CMK (cell line): ENCODE results near the gene TAP1.
"Not testable (repeated sequence)": the region's sequence is repeated elsewhere in the genome, so short reads cannot be mapped to it uniquely, and the experiment has no call there.

Experiments
- DNase-seq: peaks from one replicate; pipeline ENCODE4 v3.0.0-alpha.2; 2010; ENCODE audit warnings: low read depth

Gene TAP1

DNA sequence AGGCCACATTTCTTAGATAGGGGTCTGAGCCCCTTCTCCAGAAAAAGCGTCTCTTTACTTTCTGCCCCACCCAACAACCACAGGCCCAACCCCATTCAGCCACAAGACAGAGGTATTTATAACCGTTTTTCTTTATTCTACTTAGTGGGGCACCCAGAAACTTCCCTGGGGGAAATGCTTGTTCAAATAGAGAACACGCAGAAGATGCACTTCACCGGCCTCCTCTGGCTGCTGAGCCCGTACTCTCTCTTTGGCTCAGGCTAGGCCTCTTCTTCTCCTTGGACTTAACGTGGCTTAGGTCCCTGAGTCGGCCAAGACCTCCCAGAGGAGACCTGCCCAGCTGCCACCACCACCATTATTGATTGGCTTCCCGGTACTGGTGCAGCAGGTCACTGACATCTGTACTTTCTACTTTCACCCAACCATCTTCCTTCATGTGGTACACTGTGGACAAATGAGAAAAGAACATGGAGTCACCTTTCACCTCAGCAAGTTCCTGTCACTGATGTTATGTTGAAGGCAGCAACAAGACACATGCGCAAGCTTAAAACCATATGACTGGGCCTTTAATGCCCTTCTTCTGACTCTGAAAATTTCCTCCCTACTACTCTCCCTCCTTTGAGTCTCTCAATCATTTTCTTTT, 12.8 kb downstream of the TAP1 start:
- DNase-seq: no peak

DNA sequence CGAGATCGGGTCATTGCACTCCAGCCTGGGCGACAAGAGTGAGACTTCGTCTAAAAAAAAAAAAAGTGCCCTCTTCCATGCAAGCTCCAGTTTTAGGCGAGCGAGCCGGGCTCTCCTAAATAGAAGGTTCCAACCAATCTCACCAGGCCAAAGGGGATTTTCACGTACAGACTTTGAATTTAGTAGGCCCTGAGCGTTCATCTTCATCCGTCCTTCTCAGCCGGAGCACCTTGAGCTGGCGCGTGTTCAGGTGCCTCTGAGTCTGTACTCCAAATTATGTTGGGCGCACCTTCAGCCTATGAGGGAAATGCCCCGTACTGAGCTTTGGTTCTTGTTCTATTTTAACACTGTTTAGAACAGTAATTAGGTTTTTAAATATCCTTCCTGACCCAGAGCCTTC, 14.1 kb downstream of the TAP1 start:
- no peak for DNase-seq

DNA sequence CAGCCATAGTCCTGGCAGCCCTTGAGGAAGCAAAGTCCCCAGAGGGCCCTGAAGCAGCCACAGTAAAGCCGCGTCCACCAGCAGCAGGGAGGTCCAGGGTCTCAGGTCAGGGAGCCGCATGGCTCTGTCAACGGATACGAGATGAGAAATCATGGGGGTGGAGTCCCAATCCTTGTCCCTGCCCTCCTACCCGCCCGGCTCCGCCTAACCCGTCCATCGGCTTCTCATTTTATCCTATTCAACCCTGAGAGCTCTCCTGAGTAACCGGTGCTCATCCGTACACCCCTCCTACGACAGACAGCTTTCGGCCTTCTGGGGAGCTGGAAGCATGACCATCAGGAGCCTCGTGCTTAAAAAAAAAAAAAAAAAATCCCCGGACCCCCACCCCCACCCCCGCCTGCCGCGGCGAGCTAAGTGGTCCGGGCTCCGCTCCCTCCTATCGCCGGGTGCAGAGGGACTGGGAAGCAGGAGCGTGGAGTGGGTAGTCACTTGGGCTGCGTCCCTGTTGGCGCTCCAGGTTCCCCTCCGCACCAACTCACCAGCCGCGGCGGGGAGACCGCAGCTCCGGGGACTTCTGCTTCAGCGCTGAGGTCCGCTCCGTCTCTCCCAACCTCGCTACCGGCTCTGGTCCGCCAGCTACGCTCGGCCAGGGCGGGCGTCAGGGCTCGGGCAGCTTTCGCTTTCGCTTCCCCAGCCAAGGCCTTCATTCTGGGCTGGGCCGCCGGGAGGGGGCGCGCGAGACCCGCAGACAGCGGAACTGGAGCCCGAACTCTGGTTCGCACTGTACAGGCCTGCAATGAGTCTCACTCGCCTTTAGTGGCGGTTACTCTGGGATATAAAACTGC, 15.2 kb downstream of the TAP1 start, which contains the start of gene TAP2:
Gene TAP2, minus strand, starts transcription at position 626 of the 845 bp plus-strand sequence. Its CDS starts 506 bp downstream, at position 120.
- peak; percentile 74 for DNase-seq

DNA sequence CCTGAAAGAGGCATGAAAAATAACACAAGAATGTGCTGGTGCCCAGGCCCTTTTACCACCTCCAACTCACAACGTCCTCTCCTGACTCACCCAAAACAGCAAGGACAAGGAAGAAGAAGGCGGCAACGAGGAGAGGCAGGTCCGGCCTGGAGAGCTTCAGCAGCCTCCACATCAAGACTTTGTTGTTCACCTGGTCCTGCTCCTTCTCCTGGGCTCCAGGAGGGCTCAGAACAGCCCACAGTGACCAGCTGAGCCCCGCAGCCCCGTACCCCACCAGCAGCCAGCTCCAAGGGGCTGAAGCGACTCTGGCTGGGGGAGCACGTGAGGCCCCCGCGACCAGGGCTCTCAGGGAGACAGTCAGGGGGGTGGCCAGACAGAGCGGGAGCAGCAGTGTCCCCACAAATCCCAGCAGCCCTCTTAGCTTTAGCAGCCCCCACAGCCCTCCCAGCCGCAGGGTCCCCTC, 15.8 kb downstream of the TAP1 start:
- DNase-seq: no peak

DNA sequence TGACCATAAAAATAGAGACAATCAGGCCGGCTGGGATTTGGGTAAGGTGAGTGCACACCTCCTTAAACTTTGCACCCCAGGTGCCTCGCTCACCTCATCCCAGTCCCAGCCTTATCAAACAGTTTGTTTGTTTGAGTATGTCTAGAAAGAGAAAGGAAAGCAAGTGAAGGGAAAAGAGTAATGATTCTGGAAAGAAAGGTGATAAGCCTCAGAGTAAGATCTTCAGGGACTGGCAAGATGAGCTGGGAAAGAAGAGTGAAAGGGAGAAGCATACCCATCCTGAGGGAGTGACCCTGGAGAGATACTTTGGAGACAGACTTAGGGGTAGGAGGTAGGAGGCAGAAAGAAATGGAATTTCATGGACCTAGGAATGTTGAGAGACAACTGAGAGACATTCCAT, 16.6 kb downstream of the TAP1 start:
- no peak for DNase-seq

DNA sequence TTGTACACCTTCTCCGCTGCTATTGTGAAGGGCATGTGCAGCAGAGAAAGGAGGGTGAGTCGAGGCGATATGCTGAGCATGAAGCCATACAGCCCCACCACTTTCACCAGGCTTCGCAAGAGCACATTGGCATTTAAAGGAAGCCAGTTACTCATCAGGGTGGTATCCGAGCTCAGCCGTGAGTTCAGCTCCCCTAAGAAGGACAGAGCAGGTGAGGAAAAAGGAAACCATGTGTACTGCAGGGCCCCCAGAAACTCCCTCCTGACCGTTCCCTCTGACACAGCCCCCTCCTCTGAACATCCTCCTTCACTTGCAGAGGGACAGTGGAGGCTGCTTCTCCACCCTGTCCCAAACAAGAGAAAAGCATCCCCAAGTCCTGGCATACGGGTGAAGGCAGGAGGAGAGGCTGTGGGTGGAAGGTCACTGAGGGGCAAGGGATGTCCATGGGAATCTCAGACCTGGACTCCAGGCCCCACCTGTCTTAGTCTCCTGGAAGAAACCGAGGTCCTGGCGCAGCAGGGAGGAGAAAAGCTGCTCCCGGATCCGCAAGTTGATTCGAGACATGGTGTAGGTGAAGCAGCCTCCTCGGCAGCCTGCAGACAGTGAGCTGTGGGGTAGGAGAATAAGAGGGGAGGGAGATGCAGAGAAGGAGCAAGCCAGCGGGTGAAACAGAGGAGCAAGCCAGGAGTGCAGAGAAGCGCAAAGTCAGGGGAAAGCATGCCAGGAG, 18.2 kb downstream of the TAP1 start:
- DNase-seq: no peak

DNA sequence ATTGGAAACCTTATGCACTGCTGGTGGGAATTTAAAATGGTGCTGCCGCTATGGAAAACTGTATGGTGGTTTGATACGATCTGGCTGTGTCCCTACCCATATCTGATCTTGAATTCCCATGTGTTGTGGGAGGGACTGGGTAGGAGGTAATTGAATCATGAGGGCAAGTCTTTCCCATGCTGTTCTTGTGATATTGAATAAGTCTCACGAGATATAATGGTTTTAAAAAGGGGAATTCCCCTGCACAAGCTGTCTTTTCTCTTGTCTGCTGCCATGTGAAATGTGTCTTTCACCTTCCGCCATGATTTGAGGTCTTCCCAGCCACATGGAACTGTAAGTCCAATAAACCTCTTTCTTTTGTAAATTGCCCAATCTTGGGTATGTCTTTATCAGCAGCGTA, 19.8 kb downstream of the TAP1 start:
- DNase-seq: no peak

DNA sequence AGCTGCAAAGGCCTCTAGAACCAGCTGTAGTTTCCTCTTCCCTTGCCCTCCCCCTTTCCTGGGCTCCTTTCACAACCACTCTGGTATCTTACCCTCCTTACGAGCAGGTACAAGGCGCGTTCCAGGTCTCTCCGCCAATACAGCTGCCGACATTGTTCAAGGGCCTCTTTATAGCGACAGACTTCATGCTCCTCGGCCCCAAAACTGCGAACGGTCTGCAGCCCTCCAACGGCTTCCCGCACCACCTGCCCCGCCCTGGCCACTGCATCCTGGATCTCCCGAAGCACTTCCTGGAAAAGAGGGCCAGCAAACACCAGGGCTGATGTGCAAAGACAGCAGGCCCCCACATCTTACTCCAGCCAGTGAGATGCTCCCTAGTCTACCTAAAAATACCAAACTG, 21.0 kb downstream of the TAP1 start:
- no peak for DNase-seq

DNA sequence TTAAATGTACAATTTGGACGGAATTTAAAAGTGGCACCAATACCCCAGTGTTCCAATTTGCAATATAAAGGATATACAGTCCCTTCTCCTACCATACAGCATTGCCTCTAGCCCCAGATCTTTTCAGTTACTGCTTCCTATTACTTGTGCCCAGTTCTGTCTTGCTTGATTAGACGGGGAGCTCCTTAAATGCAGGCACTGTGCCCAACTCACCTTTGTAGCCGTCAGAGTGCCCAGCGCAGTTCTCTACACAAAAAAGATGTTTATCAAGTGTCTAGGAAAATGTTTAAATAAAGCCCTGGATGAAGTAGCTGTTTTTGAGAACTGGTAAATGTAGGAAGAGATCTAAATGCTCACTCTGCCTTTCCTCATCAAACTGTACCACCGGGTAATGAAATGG, 22.6 kb downstream of the TAP1 start:
- DNase-seq: no peak

DNA sequence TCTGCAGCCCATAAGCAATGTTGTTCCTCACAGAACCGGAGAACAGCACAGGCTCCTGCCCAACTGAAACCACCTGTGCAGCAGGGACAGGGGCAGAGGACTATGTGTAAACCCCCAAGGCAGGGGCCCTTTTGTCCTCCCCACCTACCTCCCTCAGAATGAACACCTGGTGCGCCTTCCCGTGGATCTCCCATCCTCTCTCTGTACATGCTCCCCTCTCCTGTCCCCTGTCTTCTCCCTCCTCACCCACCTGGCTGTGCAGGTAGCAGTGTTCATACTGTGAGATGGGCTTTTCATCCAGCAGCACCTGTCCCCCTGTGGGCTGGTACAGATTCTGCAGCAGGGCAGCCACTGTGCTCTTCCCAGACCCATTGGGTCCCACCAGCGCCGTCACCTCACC, 23.5 kb downstream of the TAP1 start:
- no peak for DNase-seq

DNA sequence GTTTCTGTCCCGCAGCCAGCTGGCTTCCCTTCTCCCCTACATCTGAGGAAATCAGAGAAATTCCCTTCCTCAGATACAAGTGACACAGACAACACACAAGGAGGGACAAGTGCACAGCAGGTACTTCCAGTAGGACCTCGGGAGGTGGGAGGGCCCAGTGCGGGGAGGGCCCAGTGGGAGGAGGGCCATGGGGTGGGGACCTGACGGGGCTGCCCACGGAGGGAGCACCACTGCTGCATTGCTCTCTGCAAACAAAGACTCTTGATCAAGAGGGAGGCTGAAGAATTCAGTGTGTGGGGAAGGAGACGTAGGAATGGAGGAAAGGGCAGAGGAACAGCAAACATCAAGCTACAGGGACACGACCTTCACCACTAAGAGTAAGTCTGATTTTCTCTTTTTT, 24.0 kb downstream of the TAP1 start:
- DNase-seq: no peak

DNA sequence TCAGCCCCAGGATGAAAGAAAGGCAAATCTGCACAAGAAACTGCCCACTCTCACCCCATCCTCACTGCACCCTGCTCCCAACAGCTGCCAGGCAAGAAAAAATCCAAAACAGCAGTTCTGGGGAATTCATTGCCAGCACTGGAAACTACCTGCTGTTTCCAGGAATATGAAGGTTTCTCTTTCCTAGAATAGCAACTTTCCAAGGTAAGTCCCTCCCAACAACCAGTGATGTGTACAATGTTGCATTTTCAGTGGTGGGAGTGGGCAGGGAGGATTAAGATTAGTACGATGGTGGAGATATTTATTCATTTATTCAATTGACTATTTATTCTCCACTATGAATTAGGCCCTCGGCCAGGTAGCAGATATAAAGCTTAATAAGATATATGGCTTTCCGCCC, 26.5 kb downstream of the TAP1 start:
- DNase-seq: no peak

DNA sequence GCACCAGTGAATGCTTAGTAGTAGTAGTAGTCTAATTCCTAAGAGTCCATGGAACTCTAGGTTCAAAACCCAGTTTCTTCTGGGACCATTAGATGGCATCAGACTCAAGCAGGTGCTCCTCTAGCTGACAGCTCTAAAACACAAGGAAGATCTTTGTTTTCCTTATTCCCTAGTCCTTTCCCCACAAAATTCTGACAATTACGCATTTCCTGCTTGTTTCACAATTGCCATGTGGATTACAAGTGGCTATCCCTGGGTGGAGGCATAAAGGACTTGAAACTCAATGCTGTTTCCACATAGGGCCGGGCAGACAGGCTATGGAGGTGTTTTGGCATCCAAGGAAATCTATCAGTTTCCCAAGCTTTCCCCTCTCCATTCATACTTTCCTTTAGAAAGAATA, 27.5 kb downstream of the TAP1 start:
- no peak for DNase-seq

DNA sequence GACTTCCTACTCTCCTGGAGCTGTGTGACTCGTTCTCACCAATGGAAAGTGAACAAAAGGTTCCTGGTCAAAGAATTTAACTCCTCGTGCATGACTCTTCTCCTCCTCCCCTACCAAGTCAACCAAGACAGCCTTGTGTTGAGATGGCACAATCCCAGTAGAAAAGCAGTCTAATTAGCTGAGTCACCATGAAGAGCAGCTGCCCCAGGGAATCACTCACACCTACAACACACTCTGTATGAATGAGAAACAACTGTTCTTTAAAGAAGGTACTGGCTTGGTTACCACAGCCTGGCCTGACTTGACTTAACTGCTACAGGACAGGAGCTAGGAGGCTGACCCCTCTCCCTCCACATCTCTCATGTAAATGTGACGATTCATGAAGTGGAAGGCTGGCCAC, 33.8 kb downstream of the TAP1 start:
- DNase-seq: no peak

DNA sequence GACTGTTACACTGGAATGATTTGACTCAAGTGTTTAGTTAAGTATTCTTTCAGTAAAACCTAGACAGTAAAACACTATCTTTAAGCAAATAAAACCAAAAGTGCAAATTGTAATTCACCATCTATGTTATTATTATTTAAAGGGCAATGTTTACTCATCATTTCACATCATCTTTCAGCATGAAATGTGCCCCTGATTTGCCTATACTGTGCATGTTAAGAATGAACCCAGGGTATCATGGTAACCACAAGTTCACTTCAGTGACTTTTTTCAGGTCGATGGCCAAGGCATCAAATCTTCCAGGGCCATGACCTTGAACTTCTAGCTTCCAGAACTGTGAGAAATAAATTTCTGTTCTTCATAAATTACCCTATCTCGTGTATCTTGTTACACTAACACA, 34.6 kb downstream of the TAP1 start:
- no peak for DNase-seq

DNA sequence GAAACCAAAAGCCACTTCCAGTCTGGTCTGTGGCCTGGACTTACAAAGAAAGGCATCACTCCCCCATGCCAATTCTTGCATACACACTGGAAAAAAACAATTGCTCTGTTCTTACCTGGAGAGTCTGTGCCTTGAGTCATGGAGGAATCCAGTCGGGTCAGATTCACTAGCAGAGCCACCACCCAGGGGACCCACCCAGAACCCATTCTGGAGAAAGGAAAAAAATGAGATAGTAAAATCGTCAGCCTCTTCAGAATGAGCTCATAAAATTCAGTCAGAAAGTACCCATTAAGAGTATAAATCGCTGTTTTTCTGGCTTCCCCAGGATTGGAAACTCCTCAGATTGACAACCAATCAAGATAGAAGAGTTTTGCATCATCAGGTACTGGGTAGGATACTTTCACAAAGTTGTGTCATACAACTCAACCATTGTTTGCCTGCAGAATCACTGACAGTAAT, 36.7 kb downstream of the TAP1 start, which contains the start of gene HLA-DOB:
Gene HLA-DOB, minus strand, starts transcription at position 257 of the 459 bp plus-strand sequence. Its CDS starts 51 bp downstream, at position 206.
- no peak for DNase-seq

DNA sequence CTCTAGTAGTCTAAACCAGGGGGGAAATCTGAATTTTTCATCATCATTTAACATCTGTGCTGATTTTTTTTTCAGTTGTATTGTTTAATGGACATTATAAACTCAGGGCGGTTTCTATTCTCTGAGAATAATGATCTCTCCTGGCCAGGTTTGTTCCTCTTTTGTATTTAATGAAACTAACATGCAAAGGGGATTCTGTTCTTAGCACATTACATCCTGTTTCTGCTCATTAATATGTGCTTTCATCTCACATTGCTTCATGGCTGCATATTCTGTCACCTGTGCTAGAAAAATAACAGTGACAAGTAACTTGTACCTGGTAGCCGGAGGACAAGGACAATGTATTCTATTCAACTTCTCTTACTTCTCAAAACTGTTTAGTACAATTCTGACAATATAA, 37.5 kb downstream of the TAP1 start:
- DNase-seq: no peak

DNA sequence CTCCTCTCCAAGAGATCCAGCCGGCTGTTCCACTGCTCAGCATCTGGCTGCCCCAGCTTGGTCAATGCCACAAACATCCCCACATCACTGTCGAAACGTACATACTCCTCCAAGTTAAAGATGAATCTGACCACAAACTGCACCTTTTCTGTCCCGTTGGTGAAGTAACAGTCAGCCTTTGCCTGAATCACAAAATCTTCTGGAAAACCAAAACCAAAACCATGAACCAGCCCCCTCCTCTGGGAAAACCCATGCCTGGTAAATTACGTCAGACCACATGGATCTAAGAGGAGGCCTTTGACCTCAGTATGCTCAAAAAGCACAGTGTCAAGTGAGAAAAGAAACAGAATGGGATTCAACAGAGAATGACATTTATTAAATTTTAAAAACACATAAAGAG, 38.4 kb downstream of the TAP1 start:
- no peak for DNase-seq

DNA sequence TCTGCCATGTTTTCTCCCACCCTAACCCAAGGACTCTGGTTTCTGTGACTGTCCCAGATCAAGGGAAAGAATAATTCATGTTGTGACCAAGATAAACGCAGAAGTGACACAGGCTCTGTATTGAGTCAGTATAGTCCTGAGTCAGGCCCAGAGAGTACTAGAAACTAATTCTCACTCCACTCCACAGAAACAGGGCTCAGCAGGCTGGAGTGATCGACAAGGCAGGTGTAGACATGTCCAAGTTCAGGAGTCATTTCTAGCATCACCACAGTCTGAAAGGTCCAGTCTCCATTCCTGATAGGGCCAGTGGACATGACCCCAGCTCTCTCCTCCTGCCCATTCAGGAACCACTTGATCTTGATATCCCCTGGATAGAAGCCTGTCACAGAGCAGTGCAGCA, 39.4 kb downstream of the TAP1 start:
- DNase-seq: no peak

DNA sequence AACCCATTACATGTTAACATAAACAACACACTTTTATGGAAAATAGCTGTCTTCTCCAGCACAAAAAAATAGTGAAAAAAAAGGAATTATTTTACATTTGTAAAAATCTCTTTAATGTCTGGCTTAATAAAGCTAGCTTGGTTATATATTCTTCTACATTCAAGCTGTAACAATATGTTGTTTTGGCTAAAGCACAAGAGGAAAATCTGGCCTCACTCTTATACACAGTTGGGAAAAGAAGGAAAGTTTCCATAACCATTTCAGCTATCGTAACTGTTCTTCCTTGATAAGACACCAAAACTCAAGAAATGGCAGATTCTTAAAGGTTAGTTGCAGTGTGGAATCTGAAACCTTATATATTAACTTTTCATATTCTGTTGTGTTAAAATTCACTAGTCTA, 44.3 kb downstream of the TAP1 start:
- no peak for DNase-seq

DNA sequence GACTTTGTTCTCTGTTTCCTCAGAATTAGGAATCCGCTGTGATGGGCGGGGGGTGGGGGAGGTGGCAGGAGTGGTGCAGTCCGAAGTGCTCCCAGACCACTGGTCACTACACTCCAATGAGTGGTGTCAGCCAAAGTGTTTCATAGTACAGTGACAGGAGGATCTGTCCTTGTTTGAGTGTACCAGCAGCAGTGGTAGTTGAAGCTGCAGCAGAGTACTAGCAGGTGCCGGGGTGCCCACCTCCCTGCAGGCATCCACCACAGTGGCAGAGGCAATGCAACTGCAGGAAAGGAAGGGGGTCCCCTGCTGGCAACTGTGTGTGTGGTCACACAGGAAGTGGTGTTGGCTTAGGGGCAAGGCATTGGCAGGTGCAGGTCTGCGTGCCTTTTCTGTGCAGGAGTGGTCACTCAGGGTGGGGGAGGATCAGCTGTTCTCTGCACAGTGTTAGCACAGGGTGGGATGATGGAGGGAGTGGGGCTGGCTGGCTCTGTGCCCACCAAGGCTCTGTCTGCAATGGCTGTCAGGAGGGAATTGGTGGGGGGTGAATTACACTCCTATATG, 46.4 kb downstream of the TAP1 start:
- no peak for DNase-seq

DNA sequence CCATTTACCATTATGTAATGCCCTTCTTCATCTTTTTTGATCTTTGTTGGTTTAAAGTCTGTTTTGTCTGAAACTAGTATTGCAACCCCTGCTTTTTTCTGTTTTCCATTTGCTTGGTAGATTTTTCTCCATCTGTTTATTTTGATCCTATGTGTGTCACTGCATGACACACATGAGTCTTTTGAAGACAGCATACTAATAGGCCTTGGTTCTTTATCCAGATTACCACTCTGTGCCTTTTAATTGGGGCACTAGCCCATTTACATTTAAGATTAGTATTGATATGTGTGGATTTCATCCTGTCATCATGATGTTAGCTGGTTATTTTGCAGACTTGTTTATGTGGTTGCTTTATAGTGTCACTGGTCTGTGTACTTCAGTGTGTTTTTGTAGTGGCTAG, 48.1 kb downstream of the TAP1 start:
- not testable (repeated sequence) for DNase-seq
